ENCODE data around the gene ARL15.
"Not testable (repeated sequence)": the region's sequence is repeated elsewhere in the genome, so short reads cannot be mapped to it uniquely, and the experiment has no call there.

The ARL15 gene

DNA sequence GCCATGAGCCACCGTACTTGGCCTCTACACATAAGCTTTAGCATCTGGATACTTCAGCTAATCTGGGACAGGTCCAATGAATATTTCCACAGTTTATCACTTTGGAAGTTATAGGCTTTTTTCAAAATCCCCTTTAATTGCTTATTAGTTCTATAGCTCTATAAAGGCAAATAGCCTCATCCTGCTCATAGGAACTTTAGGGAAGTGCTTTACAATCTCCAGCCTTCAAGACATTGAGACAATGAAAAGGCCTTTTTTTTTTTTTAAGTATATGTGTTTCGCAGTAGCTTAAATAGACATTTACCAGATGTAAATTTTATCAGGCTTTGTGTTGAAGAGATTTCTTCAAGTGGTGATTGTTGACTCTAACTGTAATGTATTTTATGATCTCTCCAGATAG is 224.2 kb downstream of the ARL15 start:
- DNase-seq = no peak

DNA sequence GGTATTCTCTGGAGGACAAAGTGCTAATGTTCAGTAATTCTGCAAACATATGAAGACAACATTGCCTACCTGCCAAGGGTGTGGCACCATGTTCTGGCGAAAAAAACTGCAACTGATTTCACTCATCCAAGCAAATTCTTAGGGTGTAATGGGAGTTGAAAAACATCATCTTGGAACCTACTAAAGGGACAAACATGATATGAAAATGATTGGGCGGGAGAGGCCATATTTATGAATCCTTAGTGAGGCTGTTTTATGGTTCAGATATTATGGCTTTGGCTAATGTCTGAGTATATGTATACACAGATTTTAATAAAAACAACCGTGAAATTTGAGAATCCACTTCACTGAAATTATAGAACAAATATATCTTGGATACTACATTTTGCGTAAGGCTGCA is 225.7 kb downstream of the ARL15 start:
- no peak for DNase-seq

DNA sequence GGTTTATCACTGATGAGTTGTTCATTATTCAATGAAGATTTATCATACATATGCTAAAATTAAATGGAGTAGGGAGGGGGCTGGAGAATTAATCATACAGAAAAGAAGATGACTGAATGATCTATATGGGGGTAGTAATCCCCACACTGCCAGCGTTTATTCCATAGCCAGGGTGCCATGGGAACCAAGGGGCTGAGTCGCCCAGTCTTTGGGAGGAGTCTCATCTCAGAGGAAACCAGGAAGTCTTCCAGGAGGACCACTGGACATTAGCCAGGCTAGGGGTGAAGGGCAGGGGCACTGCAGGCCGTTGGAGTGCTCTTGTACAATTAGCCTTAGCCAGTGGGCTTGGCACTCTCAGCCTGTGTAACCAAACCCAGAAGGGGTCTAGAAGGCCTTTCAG is 226.5 kb downstream of the ARL15 start:
- no peak for DNase-seq

DNA sequence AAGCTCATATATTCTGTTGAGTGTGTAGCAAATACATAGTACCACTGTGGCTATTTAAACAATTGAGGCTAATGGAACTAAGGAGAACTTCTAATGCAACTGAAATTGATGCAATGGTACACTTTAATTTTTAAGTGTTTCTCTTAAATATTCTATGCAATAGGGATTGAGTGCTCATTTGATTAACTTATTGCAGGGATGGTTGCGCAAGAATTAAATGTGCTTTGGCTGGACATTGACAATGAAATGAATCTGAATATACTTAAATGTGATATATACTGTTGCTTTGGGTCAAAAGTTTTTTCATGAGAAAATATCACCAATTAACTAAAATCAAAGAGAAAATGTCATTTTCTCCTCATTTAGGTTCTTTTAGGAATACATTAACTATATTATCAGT is 227.1 kb downstream of the ARL15 start:
- DNase-seq = no peak

DNA sequence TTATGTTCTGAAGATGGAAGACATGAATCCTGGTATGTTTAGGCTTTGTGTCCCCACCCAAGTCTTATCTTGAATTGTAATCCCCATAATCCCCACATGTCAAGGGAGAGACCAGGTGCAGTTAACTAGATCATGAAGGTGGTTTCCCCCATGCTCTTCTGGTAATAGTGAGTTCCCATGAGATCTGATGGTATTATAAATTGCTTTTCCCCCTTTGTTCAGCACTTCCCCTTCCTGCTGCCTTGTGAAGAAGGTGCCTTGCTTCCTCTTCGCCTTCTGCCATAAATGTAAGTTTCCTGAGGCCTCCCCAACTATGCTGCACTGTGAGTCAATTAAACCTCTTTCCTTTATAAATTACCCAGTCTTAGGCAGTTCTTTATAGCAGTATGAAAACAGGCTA is 229.0 kb downstream of the ARL15 start:
- no peak for DNase-seq

DNA sequence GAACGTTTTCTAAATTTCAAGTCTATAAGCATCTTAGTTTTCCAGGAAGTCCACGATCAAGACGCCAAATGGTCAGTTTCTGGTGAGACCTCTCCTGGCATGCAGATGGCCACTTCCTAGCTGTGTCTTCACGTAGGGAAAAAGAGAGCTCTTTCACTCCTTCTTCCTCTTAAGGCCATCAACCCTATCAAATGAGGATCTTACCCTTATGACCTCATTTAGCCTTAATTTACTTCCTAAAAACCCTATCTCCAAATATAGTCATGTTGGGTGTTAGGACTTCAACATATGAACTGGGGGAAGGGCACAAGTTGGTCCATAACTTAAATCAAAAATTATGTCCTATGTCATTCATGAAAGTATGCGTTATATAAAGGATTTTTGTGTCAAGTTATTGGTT is 229.5 kb downstream of the ARL15 start:
- DNase-seq = no peak

DNA sequence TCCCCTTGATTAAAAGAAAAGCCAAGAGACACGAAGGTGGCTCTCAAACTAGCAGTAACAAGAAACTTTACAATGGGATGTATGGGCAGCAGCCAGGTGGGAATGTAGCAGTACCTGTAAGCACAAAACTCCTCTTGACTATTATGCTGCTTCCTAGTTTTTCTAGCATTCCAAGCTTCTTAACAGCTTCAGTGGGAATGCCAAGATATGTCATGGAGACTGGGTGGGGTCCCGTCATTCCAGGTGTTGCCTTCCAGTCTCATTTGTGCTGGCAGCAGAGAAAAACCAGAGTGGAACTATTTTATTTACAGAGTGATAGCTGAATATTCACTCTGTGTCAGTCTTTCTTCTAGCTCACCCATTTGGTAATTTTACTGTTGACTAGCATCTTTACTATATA is 236.6 kb downstream of the ARL15 start:
- no peak for DNase-seq

DNA sequence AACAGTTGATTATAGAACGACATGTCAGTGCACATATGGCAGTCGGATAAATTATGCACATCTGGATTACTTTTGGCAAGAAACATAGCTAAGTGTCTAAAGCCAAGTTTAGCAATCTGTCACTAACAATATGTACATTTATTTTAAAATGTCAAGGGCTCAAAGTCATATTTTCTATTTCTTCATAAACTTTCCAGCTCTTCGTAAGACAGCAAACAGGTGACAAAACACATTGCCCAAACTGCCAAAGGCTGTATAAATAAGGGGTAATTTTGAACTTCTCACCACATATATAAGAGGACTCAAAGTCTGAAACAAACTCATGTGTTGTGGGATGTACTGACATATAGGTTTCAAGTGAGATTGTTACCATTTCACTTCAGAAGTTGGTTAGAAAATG is 237.2 kb downstream of the ARL15 start:
- no peak for DNase-seq

DNA sequence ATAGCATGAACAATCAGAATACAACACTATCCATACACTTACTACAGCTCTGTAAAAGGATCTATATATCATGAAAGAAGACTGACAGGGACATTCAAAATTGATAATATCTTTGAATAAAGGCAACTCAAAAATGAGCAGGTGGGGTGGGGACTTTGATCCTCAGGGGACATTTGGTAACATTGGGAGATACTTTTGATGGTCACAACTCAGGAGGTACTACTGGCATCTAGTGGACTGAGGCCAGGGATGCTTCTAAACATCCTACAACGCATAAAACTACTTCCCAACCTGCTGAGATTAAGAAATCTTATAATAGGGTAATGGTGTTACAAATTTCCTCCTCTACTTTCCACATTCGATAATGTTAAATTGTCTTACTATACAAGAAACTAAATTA is 243.9 kb downstream of the ARL15 start:
- DNase-seq = no peak

DNA sequence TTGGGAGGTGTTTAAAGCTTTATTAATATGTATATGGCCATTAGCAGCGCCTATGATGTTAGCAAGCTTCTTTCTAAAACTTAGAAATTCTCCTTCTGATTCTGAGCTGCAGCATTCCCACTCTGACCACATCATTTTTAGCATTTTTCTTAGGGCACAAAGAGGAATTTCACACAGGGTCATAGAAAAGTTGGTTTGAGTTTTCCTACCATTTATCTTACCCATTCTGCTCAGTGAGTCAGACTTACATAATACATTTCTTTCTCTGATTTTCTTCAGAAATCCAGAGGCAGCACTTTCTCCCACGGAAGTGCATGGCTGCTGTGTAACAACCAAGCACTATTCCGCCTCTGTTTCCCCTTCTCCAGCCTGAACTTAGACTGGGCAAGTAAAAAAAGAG is 246.6 kb downstream of the ARL15 start:
- no peak for DNase-seq

DNA sequence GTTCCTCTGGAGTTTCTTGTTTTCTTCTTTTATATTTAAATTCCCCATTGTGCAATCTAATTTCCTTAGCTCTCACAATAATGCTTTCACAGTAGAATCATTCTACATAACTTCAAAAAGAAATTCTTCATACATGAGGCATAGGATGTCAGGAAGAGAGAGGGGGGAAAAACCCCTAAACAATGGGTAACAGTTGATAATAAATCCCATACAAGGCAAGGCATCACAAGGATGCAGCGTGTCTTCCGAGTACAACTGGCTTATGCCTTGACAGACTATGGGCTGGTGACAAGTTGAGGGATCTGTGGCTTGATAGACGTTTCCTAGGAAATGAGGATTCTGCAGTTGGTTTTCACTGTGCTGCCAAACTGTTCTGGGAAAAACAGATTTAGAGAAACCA is 247.4 kb downstream of the ARL15 start:
- no peak for DNase-seq

DNA sequence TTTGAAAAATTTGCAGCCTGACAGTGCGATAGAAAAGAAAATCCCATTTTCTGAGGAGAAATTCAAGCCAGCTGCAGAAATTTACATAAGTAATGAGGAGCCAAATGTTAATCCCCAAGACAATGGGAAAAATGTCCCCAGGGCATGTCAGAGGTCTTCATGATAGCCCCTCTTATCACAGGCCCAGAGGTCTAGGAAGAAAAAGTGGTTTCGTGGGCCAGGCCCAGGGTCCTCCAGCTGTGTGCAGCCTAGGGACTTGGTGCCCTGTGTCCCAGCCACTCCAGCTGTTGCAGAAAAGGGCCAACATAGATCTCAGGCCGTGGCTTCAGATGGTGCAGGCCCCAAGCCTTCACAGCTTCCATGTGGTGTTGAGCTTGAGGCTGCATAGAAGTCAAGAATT is 249.5 kb downstream of the ARL15 start:
- not testable (repeated sequence) for DNase-seq

DNA sequence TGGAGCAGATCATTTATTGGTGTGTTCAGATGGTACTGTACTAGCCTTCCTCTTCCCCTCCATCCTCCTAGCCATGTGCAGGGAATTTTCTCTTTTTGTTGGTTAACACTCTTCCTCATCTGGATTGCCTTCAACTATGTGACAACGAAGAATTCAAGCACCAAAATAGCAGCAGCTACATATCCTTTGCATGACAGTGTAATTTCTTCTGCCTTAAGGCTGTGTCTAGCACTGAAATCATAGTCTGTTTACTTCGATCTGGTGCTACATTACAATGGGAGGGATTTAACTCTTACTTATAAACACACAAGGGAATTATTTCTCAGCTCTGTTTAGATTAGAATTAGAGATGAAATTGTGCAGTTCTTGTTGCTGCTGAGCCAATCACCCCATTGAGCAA is 260.4 kb downstream of the ARL15 start:
- no peak for DNase-seq

DNA sequence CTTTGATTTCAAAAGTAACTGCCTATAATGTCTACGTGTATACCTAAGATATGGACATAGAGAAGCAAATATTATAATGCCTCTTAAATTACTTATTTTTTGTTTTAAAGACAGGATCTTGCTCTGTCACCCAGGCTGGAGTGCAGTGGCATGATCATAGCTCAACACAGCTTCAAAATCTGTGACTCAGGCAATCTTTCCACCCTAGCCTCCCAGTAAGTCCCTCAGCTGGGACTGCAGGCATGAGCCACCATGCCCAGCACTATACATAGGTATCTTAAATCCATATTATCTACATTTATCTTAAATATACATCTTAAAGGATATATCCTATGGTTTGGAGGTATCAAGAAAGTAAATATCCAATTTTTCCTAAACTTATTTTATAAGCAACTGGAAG is 261.2 kb downstream of the ARL15 start:
- no peak for DNase-seq

DNA sequence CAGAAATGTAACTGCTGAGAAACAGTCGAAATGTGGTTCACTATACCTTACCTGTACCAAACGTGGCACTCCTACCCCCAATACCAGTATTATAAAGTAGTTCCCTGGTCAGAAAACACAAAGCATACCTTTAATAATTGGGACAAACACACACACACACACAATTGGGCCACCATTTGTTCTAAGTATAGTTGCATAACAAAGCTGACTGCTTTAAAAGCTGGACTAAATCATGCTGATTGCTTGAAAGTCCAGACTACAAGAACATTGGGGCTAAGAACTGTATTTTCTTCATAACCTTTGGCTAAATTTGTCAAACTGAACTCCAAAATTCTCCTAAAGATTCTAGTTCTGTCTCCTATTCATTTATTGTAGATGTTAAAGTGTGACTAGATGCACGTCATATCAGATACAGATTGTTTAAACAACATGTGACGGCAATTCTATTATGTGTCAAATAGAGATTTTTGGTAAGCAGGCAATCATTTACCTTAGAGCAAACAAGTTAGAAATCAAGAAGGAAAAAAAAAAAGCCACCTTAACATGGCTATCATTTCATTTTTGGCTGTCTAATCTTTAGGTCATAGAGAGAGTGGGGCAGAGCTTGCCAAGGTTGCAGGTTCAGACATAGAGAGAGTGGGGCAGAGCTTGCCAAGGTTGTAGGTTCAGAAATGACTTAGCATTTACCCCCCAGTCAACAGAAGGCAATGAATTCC is 265.1 kb downstream of the ARL15 start:
- no peak for DNase-seq

DNA sequence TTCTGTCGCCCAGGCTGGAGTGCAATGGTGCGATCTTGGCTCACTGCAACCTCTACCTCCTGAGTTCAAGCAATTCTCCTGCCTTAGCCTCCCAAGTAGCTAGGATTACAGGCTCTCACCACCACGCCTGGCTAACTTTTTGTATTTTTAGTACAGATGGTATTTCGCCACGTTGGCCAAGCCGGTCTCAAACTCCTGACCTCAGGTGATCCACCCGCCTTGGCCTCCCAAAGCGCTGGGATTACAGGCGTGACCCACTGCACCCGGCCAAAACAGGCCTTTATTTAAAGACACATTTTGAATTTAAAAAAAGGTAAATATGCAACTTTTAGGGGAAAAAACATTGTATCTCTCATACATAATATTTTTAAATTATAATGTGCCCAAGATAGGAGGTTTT is 266.1 kb downstream of the ARL15 start:
- DNase-seq = not testable (repeated sequence)

DNA sequence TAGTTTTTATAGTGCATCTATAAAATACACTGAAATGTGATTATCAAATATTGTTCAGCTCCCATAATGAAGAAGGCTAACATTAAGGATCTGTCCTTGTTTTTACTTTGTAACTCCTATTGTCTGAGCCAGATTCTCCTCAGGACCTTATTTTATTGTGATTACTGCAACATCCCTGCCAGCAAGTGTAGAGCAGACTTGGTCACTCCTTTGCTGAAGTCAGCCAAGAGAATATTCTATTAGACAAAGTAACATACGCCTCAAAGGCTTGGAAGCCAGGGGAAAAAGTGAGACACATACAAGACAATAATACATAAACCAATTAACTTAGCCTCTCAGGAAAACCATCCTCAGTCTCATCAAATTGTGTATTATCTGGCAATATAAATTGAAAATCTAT is 269.6 kb downstream of the ARL15 start:
- no peak for DNase-seq

DNA sequence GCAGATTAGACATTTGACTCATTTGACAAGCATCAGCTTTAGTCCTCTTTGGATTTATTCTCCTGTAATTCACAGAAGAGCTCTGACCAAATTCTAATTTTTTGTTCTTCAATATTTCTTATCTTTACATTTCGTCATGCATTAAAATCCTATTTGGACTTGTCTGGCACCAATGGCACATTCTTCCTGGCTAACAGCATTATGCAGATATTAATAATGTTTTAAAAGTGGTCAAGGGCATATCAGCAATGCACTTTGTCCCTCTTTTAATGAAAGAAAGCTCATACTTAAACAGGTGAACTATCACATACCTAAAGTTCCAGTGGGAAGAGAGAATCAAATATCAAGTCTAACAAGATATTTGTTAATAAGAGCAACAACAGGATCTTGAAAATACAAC is 270.4 kb downstream of the ARL15 start:
- no peak for DNase-seq

DNA sequence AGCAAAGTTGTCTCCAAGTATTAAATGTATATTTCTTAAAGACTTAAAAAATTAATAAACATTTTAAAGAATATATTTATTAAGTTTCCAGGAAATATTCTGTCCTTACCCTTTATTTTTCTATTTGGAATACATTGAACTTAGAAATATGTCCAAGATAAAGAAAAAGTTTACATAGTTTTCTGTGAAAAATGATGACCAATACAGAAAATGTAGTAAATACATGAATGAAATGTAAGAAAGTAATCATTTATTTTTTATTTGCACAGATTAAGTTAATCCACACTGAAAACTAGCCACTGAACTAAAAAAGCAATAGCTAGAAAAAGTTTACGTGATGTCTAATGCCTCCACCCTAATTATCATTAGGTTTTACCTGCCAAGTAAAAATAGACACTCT is 273.2 kb downstream of the ARL15 start:
- DNase-seq = no peak

DNA sequence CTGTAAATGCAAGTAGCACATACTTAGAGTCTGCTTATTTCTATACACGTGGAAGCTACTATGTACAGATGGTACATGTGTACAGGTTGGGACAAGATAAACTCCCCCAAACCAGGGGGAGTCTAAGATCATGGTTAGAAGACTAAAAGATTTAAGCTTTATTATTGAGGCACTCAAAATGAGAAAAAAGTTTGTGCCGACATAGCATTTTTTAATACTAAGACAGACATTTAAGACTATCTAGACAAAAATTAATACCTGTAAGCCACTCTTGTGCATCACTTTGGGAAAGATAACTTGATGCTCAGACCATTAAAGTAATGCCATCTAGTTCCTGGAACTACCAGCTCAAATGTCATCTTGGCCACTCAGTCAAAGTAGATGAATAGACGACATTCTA is 279.4 kb downstream of the ARL15 start:
- DNase-seq = no peak

DNA sequence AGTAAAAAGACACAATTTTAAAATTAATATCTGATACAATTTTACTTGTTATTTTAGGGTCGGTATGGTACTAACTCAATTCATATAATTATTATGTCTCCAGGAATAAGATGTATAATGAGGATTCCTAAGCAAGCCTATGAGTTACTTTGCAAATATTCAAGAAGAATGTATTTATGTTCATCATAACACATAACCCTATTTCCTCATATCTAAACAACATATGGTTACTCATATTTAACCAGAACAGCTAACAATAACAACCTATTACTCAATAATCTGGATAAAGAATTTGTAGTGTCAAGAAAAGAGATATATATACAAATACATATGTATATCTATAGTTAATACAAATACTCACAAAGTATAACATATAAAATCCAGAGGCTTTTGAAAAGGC is 285.9 kb downstream of the ARL15 start:
- DNase-seq = no peak

DNA sequence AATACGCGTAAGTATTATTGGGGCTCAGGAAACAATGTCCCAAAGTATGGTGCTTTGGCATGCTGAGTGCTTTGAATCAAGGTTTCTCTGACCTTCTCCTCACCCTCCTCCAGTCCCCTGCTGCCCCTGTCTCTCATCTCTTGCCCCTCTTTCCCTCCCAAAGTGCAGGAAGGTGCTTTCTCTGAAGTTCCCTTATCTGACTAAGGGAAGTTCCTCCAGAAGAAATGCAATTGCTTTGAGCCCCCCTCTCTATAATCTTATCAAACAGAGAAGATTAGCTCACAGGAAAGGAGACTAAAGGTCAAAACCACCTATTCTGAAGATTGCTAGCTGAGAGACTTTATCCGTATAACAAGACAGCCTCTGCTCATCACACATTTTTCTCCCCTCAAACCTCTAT is 288.1 kb downstream of the ARL15 start:
- DNase-seq = no peak

DNA sequence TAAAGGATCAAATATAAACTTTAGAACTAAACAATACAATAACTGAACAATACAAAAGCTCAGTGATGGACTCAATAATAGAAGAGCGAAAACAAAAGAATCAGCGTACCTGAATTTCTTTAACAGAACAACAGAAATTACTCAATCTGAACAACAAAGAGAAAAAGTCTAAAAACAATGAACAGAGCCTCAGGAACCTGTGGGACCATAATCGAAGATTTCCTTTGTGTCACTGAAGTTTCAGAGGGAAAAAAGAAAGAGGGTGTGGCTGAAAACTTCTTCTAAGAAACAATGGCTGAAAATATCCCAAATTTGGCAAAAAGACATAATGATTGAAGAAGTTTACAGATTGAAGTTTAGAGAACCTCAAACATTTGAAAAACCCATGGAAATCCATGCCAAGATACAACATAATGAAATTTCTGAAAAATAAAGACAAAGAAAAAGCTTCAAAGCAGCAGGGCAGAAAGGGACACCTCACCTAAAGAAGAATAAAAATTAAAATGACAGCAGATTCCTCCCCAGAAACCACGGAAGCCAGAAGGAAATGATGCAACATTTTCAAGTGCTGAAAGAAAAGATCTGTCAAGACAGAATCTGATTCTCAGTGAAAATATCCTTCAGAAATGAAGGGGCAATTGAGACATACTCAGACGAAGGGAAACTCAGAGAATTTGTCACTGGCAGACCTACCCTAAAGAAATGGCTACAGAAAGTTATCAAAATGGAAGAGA is 288.8 kb downstream of the ARL15 start:
- DNase-seq = peak; percentile 51

DNA sequence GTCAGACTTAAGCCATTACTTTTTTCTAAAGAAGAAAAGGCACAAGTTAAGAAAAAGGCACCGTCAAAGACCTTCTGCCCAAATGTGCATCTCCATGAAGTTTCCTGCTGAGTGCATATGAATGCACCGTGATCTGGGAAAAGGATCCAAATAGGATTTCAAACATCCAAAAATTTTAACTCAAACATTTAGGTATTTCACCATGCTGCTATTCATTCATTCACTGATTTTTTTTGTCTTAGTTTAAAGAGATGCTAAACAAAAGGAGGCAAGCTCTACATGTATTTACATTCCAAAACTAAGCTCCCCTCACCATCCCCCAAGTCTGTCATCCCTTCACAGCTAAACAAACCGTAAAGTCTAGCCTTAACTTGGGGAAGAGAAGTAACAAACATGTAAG is 291.9 kb downstream of the ARL15 start:
- no peak for DNase-seq

DNA sequence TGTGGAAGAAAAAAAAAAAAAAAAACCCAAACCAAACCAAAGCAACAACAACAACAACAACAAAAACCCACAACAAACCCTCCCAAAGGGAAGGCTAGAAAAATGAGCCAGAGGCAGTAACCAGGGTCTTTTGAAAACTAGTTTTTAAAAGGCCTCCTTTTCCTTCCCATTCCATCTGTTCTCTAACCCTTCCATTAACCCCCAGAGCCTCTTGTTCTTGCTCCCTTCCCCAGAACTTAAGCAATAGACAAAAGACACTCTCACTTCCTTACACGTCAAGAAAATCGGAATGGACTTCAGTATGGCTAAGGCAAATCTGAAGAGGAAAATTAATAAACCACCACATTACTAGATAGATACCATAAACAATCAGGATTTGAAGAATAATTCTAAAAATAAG is 292.8 kb downstream of the ARL15 start:
- DNase-seq = no peak

Measured in activated CD4-positive, alpha-beta T cell treated with anti-CD3 and anti-CD28 coated beads, Interleukin-2, amount 50 U/mL, for 16 hours (primary cell).